ENCODE data around the gene ADSS1.

- no peak for TF ChIP-seq SIN3A (IDR thresholded peaks at IDR 0.05; ENCODE audit: borderline replicate concordance, insufficient read depth, low read length)
- TF ChIP-seq REST (IDR thresholded peaks at IDR 0.05; ENCODE audit: insufficient read depth in 1 of 2, low read depth in 2 of 2, low read length in 2 of 2), result no peak
Observed at GRCh38 chr14:104715871-104716270, 8.2 kb upstream of the ADSS1 start.
